ENCODE data around the gene NECAB3. TPM values are rescaled to one million over a fixed set of nuclear protein-coding genes. Genes with fewer than 3 reads are reported as not detected.

The NECAB3 gene
- total and polyA plus RNA-seq, 2 of the 13 experiments (the other 11 are each of a cell fraction or from before 2014, with no cell fraction given), result 61.5 to 65.5 TPM

- TF ChIP-seq EHMT2 (IDR thresholded peaks at IDR 0.05; ENCODE audit: borderline replicate concordance, low read depth, low read length), result no peak
- TF ChIP-seq ELF1 (CRISPR knock-in tag; IDR thresholded peaks at IDR 0.05), result no peak
- TF ChIP-seq HNRNPL (IDR thresholded peaks at IDR 0.05; ENCODE audit: low read depth, low read length), result peak; percentile 74; the same call in 1 of the 2 replicates
- peak; percentile 30; the same call in 1 of the 2 replicates for TF ChIP-seq ZNF687 (CRISPR knock-in tag; IDR thresholded peaks at IDR 0.05)
- TF ChIP-seq ZFP91 (CRISPR knock-in tag; IDR thresholded peaks at IDR 0.05; ENCODE audit: borderline replicate concordance), result 0 out of 2 replicates have a peak, but pooled peaks have one; percentile 14
- peak; percentile 24 for TF ChIP-seq HNRNPLL (IDR thresholded peaks at IDR 0.05; ENCODE audit: low read depth, low read length, poor library complexity, severe bottlenecking)
- TF ChIP-seq AGO2 (optimal IDR thresholded peaks at IDR 0.05; ENCODE audit: low read depth, low read length), result no peak
- TF ChIP-seq ZNF275 (CRISPR knock-in tag; IDR thresholded peaks at IDR 0.05; ENCODE audit: borderline replicate concordance), result no peak
- 0 out of 2 replicates have a peak, but pooled peaks have one; percentile 35 for TF ChIP-seq SAFB2 (CRISPR knock-in tag; IDR thresholded peaks at IDR 0.05; ENCODE audit: borderline replicate concordance, low read depth)
- no peak for TF ChIP-seq CERS6 (CRISPR knock-in tag; IDR thresholded peaks at IDR 0.05)
- no peak for TF ChIP-seq KDM4B (CRISPR knock-in tag; IDR thresholded peaks at IDR 0.05)
- no peak for TF ChIP-seq KDM3A (CRISPR knock-in tag; IDR thresholded peaks at IDR 0.05; ENCODE audit: low read depth)
Measured at GRCh38 chr20:33693741-33694638, 19.8 kb upstream of the NECAB3 start (continued).
